Fibroblast of skin of abdomen (primary cell): Measurements from ENCODE around the gene KHDRBS1.
"Not testable (repeated sequence)": the region's sequence is repeated elsewhere in the genome, so short reads cannot be mapped to it uniquely, and the experiment has no call there.

ENCODE experiments used
- DNase-seq: peaks from one replicate; pipeline ENCODE4 v3.0.0-alpha.2; 2013

KHDRBS1 gene

DNA sequence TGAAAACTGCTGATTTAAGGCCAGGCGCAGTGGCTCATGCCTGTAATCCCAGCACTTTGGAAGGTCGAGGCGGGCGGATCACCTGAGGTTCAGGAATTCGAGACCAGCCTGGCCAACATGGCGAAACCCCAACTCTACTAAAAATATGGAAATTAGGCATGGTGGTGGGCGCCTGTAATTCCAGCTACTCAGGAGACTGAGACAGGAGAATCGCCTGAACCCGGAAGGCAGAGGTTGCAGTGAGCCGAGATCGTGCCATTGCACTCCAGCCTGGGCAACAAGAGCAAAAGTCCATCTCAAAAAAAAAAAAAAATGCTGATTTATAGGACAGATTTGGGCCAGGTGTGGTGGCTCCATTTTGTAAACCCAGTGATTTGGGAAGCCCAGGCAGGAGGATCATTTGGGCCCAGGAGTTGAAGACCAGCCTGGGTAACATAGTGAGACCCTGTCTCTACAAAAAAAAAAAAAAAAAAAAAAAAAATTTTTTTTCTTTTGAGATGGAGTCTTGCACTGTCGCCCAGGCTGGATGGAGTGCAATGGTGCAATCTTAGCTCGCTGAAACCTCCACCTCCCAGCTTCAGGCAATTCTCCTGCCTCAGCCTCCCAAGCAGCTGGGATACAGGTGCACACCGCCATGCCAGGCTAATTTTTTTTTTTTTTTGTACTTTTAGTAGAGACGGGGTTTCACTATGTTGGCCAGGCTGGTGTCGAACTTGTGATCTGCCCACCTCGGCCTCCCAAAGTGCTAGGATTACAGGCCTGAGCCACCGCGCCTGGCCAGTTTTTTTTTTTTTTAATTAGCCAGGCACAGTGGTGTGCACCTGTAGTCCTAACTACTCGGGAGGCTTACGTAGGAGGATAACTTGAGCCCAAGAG, 52.2 kb downstream of the KHDRBS1 start:
- DNase-seq, result not testable (repeated sequence)

- DNase-seq, result peak; percentile 71
Measured at GRCh38 chr1:32066489-32066873, 52.8 kb downstream of the KHDRBS1 start.

DNA sequence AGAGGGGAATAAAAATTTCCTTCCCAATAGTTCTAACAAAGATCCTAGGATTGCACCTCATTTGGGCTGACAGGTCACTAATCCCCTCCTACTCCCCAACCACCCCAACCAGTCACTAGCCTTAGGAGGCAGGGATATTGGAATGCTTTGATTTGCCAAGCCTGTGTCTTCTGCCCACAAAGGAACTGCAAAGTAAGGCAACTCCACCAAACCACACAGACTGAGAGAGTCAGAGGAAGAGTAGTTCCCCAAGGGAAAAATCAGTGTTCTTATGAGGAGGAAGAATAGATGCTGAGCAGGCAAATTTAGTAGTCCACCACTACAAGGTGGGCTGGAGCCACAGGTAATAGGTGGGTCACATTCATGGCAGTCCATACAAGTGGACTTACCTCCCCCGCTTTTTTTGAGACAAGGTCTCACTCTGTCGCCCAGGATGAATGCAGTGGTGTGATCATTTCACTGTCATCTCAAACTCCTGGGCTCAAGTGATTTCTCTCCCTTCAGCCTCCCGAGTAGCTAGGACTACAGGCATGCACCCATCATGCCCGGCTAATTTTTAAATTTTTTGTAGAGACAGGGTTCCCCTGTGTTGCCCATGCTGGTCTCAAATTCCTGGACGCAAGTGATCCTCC, 55.4 kb downstream of the KHDRBS1 start:
- DNase-seq, result peak; percentile 67

DNA sequence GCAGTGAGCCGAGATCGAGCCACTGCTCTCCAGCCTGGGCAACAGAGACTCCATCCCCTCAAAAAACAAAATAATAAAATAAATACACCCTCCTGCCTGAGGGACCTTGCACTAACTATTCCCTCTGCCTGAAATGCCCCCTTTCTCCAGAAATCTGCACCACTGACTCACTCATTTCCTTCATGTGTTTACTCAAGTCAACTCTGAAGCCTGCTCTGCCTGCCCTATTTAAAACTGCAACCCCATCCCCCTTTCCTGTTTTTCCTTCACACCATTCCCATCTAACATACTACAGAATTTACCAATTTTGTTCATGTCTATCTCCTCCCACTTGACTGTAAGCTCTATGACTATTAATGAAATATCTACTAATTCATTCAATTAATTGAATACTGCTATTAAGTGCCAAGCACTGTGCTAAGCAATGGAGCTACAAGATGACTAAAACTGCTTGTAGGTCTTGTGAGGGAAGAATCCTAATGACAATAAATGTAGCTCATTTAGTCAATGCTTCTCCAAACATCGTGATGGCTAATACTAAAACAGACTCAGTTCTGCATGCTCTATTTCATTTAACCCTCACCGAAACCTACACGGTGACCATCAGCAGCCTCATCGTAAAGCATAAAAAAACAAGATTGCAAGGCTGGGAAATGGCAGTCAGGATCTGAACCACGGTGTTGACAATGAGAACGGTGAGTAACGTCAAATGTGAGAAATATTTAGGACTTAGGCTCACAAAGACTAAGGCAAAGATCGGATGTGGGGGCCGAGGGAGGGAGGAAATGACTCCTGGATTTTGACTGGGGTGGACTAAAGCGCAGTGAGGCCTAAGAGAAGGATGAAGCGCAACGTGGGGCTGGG, 58.3 kb downstream of the KHDRBS1 start:
- DNase-seq, result peak; percentile 67

DNA sequence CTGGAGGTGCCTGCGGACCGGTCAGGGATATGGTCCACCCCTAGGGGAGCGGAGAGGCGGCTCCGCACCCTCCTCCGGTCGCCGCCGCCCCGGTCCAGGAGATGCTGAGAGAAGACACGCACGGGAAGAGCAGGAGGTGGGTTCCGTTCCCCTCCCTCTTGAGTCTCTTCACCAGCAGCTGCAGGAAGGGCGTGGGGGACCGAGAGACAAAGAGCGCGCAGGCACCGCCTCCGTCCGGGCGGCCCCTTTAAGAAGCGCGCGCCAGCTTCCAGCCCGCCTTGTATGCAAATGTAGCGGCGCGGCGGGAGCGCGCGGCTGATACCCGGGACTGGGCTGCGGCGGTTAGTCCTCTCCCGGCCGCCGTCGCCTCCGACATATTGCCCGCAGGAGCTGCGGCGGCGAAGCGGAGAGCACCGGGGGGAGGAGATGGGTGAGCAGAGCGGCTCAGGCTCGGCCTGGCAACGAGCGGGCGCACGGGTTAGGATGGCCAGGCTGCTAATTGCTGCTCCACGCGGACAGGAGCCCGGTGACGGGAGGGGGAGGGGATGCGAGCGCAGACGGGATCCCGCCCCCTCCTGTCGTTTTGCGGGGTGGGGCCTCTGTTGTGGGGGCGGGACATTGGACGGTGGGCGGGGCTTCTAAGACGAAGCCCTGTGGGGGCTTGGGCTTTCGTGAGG, 59.1 kb downstream of the KHDRBS1 start, which contains the start of gene TMEM39B:
Gene TMEM39B (plus strand): TSS at position 318 of the 677 bp plus-strand sequence. CDS start 109 bp downstream, at position 427.
- DNase-seq, result peak; percentile 97

DNA sequence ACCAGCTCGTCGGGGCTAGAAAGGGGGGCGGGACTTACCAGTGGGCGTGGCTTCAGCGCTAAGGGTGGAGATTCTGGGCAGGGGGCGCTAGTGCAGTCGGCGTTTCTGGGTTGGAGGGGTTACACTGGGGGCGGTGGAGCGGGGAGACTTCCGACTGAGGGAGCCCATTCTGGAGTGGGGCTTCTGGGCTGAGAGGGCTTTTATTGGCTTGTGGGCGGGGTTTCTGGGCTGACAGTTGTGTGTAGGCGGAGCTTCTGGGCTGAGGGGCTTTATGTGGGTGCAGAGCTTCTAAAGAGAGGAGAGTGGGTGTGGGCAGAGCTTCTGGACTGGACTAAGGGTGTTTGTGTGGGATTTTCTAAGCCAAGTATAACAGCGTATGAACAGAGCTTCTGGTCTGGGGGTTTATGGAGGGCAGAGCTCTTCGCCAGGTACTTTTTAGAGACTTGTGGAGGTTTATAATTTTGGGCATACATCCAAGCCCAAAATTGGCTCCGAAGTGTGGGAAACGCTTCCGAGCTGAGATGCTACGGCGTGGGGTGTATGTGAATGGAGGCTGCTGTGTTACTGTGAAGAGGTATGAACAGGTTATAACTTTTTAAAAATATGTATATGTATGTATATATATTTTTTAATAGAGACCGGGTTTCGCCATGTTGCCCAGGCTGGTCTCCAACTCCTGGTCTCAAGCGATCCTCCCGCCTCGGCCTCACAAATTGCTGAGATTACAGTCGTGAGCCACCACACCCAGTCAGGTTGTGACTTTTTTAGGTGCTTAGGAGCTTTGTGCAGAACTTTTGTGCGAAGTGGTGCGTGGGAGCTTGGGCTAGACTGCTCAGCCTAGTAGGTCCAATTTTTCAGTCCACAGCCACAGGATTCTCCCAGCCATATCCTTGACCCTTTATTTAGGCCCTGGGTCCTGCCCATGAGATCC, 59.9 kb downstream of the KHDRBS1 start:
- no peak for DNase-seq

DNA sequence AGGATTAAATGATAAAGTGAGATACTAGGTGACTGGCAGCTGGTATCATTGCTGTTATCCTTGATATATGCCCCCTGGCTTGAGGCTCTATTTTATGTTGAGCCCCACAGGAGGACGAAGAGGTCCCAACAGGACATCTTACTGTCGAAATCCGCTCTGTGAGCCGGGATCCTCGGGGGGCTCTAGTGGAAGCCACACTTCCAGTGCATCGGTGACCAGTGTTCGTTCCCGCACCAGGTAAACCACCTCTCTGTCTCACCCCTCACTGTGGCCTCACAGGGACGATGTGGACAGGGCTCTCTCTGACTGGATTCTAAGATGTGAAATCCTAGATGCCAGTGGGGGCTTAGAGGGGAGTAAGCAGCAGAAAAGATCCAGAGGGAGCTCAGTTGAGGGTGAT, 61.2 kb downstream of the KHDRBS1 start:
- DNase-seq, result no peak

DNA sequence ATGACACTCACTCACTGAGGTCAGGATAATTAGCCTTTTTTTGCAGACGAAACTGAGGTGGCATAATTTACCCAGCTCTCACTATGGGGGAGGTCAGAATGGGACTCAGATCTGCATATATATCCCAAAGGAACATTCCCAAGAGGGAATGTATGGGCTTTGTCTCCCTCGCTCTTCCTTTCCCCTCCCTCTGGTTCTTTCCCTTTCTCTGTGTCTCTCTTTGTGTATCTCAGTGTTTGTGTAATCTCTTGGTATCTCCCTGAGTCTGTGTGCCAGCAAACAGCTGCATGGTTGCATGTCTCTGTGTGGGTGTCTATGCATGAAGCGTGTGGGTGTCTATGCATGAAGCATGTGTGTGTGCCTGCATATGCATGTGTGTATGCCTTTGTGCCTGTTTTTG, 63.8 kb downstream of the KHDRBS1 start:
- DNase-seq, result no peak

GRCh38 chr1:32082022-32082421, 68.4 kb downstream of the KHDRBS1 start:
- DNase-seq, result no peak

DNA sequence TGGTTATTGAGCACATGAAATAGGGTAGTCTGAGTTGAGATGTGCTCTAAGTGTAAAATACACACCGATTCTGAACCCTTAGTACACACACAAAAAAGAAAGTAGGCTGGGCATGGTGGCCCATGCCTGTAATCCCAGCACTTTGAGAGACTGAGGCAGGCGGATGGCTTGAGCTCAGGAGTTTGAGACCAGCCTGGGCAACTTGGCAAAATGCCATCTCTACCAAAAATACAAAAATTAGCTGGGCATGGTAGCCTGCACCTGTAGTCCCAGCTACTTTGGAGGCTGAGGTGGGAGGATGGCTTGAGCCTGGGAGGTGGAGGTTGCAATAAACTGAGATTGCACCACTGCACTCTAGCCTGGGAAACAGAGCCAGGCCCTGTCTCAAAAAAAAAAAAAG, 72.7 kb downstream of the KHDRBS1 start:
- not testable (repeated sequence) for DNase-seq

DNA sequence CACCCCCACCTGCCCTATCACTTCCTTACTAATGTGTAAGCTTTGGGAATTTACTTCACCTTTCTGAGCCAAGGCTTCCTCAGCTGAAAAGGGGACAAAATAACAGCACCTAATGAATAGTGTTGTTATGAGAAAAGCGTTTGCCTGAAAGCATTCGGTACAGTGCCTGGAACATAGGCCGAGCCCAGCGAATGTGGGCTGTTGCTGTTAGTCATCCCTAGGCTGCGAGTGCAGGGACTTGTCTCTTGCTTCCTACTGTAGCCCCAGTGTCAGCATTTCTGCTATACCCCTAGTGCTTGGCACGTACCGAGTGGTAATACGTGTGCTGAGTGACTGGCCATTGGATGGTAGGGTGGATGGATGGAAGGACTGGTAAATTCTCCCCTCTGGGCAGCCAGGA, 77.5 kb downstream of the KHDRBS1 start:
- no peak for DNase-seq

GRCh38 chr1:32091591-32091990, 77.9 kb downstream of the KHDRBS1 start:
- DNase-seq, result no peak
